Forelimb muscle (tissue), 1 donor: ENCODE results near the gene SPATA19. TPM values are rescaled to one million over a fixed set of nuclear protein-coding genes. Genes with fewer than 3 reads are reported as not detected.
A peak's percentile ranks its signal among the peaks of the same experiment; 100 is the strongest.

Experiments used
- DNase-seq: peaks from one replicate; pipeline ENCODE4 v3.0.0-alpha.2; 2013; ENCODE audit warnings: low read depth
- polyA plus RNA-seq: library from polyadenylated mRNA; unstranded; fragments of 120-200 nt; gene quantifications from one replicate; pipeline ENCODE4 v1.2.1, GENCODE V29; 2013; ENCODE audit not compliant: insufficient read length

The SPATA19 gene
- polyA plus RNA-seq, 1 donor, result not detected

- no peak for DNase-seq
Observed at GRCh38 chr11:133818302-133818701, 27.0 kb downstream of the SPATA19 start.

DNA sequence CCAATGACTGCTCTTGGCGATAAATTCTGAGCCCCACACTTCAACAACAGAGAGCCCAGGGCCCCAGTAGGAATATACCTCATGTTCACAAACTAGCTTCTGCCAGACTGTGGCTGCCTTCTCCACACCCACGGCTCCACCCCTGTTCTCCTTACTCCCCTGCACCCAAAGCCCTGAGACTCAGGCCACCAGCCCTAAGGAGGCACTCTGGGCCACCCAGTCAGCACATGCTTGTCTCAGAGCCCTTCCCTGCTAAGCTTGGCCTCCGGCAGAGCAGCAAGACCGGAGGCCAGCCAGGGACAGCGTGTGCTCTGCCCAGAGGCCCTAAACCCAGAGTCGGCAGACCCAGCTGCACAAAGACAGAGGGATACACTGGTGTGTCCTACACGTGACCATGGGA, 27.9 kb downstream of the SPATA19 start:
- no peak for DNase-seq

DNA sequence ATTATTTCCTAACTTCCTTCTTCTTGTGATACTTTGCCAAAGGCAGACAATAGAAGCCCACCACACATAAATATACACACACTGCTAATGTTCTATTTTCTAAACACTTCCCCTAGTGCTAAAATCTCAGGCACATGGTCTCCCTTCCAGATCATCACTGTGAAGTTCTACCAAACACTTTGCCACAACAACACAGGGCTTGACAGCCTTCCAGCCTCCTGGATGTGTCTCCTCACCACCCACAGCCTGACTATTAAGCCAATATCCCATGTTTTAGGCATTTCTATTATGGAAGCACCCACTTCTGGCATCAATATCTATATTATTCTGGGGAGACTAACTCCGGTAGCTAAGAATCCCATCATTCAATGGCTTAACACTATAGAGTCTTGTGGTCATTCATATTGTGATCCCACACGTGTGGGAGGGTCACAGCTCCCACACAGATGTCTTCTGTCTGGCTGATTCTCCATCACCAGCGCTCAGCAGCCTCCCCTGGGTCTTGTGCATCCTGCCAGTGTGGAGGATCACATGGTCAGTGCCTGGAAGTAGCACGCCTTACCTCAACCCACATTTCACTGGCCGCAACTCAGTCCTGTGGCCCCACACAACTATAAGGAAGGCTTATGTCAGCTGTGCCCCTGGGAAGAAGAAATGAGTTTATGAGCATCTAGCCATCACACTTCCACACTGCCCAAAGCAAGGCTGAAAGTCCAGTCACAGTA, 29.0 kb downstream of the SPATA19 start:
- DNase-seq, result no peak

- no peak for DNase-seq
Observed at GRCh38 chr11:133815636-133816035, 29.7 kb downstream of the SPATA19 start.

GRCh38 chr11:133814588-133815100, 30.7 kb downstream of the SPATA19 start:
- no peak for DNase-seq

DNA sequence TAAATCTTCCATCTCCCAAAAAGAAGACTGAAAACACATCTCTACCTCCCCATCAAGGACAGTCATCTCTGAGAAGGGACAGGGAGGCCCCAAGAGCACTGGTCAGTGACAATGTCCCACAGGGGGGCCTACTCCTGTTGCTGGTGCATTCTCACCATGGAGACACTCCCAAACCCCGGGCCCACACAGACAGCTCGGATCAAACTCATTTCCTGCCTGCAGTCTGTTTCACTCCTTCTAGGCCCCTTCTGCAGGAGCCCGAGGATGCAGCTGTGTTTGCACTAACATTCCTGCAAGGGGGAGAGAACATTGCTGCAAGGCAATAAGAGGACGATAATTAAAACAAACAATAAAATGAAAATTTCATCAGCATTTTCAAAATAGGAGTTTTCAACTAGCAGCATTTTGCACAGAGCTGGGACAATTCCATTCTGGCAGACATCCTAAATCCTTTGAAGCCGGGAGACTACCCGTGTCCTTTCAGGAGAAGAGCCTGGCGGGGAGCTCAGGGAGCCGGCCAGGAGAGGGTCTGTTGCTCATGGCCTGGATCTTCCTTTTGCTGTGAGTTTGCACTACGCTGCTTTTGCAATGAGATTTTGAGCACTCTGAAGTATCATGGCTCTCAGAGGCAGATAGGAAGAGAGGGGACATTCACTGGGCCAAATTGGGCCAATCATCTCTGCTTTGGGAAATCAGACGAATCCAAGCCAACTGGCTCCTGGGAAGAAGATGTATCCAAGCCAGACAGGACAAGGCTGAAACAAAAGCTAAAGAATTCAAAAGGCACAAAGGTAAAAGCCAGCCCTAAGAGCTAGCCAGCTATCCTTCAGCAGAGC, 33.2 kb downstream of the SPATA19 start:
- DNase-seq, result no peak

GRCh38 chr11:133810766-133811165, 34.5 kb downstream of the SPATA19 start:
- DNase-seq, result no peak

GRCh38 chr11:133809569-133810491, 35.5 kb downstream of the SPATA19 start:
- DNase-seq, result peak; percentile 61

DNA sequence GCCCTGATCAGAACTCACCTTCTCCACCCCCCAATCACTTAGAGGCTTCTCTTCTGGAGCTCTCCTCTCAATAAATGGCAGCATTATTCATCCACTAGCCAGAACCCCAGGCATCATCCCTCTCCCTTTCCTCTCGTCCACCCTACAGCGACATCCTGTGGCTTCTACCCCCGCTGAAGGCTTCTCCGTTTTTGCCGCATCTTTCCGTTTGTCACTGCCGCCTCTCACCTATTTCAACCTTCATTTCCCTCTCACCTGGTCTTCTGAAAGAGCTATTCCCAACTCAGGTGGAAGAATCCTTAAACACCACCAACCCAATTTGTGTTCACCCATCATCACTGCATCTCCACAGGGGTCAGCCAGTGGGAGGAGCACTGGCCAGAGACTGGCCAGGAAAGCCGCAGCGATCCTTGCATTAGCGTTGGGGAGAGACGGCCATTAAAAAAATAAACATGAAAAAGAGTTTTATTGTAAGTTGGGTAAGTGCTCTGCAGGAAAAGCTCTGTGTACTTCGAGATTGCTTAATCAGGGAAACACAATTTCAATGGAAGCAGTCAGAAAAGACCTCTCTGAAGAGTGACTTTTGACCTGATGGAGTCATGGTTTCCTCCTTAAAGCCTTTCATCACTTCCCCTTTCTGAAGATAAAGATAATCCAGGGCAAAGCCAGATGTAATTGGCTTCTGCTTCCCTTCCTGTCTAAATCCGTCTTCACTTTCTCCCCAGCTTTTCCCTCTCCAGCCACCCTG, 36.7 kb downstream of the SPATA19 start:
- no peak for DNase-seq

GRCh38 chr11:133803026-133803425, 42.3 kb downstream of the SPATA19 start:
- DNase-seq, result no peak

GRCh38 chr11:133801356-133801755, 44.0 kb downstream of the SPATA19 start:
- no peak for DNase-seq

- no peak for DNase-seq
Observed at GRCh38 chr11:133800666-133801065, 44.6 kb downstream of the SPATA19 start.

- DNase-seq, result no peak
Observed at GRCh38 chr11:133797554-133797953, 47.8 kb downstream of the SPATA19 start.

GRCh38 chr11:133796043-133796795, 49.1 kb downstream of the SPATA19 start:
- no peak for DNase-seq

GRCh38 chr11:133795088-133795487, 50.2 kb downstream of the SPATA19 start:
- no peak for DNase-seq

- DNase-seq, result no peak
Observed at GRCh38 chr11:133794205-133794604, 51.1 kb downstream of the SPATA19 start.

DNA sequence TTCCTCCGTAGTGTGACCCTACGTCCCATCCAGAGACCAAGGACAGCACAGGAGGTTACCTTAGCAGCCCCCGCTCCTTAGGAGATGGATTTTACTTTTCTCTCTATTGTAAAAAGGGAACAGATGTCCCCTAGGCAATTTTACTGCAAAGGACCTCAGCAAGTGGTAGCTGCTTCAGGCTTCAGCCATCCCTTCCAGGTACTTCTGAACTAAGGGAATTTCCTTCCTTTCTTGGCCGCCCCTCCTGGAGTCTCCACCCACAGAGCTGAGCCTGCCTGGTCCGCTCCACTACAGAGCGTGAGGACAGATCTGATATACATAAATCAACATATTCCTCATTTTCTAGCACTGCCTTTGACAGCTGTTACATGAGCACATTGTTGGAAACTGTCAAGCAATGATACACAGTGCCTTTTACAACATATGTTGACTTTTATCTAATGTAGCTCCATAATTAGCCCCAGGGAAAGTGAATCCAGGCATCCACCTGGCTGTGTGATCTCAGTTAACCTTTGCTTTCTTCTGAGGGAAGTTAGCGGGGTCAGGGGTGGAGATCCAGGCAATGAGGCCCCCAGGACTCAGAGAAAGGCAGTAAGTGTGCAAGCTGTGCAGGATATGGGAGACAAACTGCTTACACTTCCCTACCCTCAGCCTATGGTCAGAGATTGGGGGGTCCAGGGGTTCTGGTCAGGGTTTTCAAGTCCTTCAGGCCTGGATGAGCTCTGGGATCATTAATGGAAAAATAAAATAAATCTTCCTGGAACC, 51.9 kb downstream of the SPATA19 start:
- no peak for DNase-seq

GRCh38 chr11:133790995-133791394, 54.3 kb downstream of the SPATA19 start:
- DNase-seq, result no peak
